OCI-LY1 (cell line): ENCODE results near the gene SIRT6.

ENCODE experiments used
- EZH2 ChIP-seq: fragments of 200-600 bp; sonication (generic), shearing (Covaris generic); IDR thresholded peaks from 2 replicates; pipeline ENCODE4 v1.8.0; 2017; ENCODE audit warnings: borderline replicate concordance, mixed run types, mild to moderate bottlenecking, antibody characterized with exemption, low read length, moderate library complexity, mixed read lengths
- TF ChIP-seq, protein P1 (sequence below): fragments of 200-600 bp; sonication (generic), shearing (Covaris generic); IDR thresholded peaks from 2 replicates; pipeline ENCODE4 v1.5.1; 2017; ENCODE audit warnings: mild to moderate bottlenecking, antibody characterized with exemption, low read length, moderate library complexity, mixed read lengths

- TF ChIP-seq, protein P1, sequence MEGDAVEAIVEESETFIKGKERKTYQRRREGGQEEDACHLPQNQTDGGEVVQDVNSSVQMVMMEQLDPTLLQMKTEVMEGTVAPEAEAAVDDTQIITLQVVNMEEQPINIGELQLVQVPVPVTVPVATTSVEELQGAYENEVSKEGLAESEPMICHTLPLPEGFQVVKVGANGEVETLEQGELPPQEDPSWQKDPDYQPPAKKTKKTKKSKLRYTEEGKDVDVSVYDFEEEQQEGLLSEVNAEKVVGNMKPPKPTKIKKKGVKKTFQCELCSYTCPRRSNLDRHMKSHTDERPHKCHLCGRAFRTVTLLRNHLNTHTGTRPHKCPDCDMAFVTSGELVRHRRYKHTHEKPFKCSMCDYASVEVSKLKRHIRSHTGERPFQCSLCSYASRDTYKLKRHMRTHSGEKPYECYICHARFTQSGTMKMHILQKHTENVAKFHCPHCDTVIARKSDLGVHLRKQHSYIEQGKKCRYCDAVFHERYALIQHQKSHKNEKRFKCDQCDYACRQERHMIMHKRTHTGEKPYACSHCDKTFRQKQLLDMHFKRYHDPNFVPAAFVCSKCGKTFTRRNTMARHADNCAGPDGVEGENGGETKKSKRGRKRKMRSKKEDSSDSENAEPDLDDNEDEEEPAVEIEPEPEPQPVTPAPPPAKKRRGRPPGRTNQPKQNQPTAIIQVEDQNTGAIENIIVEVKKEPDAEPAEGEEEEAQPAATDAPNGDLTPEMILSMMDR, result no peak
- TF ChIP-seq EZH2, result no peak
Measured at GRCh38 chr19:4198467-4199126, 16.2 kb upstream of the SIRT6 start.
